Activated CD4-positive, alpha-beta T cell treated with anti-CD3 and anti-CD28 coated beads, Interleukin-2, amount 10 ng/mL, durations not matched to agents 7 days and 5 days (primary cell): ENCODE data around the gene CHST6. TPM values are rescaled to one million over a fixed set of nuclear protein-coding genes. Genes with fewer than 3 reads are reported as not detected.

Source experiments
- total RNA-seq, 2 experiments: library from RNA; stranded (reverse); gene quantifications; one replicate each; pipeline ENCODE4 v1.2.3, GENCODE V29; 2021

Gene CHST6
- total RNA-seq, 2 experiments from 2014 or later: not detected

Other genes with a start within 250 kb of the CHST6 start
- gene BCAR1, start 243.8 kb downstream of the CHST6 start, total RNA-seq: under 1 TPM in 1 of 2 experiments, not detected in 1; 0.04 TPM
- 10 to 100 TPM; 42.4 to 43.7 TPM for gene CFDP1, start 61.9 kb downstream of the CHST6 start, total RNA-seq
- gene TMEM170A, start 30.8 kb downstream of the CHST6 start, total RNA-seq: 10 to 100 TPM; 35.1 to 36.3 TPM
- under 1 TPM in 1 of 2 experiments, not detected in 1; 0.06 TPM for gene CHST5, start 40.7 kb upstream of the CHST6 start, total RNA-seq
- gene TMEM231, start 60.8 kb upstream of the CHST6 start, total RNA-seq: 1 to 10 TPM; 1.9 to 2.2 TPM
- gene GABARAPL2, start 70.9 kb upstream of the CHST6 start, total RNA-seq: 10 to 100 TPM; 60.7 to 66.2 TPM
- gene ADAT1, start 127.8 kb upstream of the CHST6 start, total RNA-seq: 10 to 100 TPM; 60.3 to 66.1 TPM
- 100 to 1,000 TPM; 185 to 207 TPM for gene KARS1, start 152.2 kb upstream of the CHST6 start, total RNA-seq
- gene TERF2IP, start 152.3 kb upstream of the CHST6 start, total RNA-seq: 10 to 100 TPM; 69.2 to 70.1 TPM
- gene CPHXL2, start 181.6 kb upstream of the CHST6 start, total RNA-seq: not detected
- not detected for gene DUXB, start 206.0 kb upstream of the CHST6 start, total RNA-seq
- not detected for gene CPHXL, start 231.0 kb upstream of the CHST6 start, total RNA-seq